ENCODE results near the gene LMNTD2. TPM values are rescaled to one million over a fixed set of nuclear protein-coding genes. Genes with fewer than 3 reads are reported as not detected.

Gene LMNTD2
- total and polyA plus RNA-seq, 2 of the 13 experiments (the other 11 are each of a cell fraction or from before 2014, with no cell fraction given), result 1.1 to 3.1 TPM

DNA sequence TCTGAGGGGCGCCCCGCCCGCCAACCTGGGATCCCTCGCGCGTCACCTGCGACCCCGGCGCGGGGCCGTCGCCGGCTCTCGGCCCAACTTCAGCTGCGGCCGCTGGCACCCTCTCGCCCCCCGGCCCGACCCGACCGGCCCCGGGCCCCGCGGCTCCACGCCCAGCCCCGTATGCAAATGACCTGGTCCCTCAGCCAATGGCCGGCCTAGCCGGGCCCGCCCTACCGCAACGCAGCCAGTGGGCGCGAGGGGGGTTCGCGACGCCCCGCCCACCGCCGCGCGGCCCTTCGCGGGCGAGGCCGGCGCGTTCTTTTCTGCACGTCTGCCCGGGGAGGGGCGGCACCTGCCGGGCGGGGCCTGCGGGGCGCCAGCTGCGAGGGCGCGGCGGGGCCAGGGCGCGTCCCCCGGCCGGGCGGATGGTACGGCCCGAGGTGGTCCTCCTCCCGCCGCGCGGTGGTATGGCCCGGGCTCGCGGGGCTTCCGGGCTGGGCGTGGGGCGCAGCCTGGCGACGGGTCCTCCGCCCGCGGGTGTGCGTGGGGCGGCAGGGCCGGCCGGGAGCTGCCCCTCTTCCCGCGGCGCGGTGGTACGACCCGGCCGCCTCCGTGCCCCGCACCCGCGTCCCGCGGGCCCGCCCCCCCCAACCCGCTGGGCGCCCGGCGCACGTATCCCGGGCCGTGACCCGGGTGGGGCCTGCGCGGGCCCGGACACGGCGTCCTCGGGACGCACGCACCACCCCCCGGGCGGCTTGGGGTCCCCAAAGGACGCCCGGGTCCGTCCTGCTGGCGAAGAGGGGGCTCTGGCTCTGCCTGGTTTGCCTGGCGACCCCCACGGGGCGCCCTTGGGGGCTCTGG, 8.0 kb upstream of the LMNTD2 start (continued):
- no peak for TF ChIP-seq BCLAF1 (IDR thresholded peaks at IDR 0.05)
- no peak for TF ChIP-seq HMG20B (CRISPR knock-in tag; conservative IDR thresholded peaks at IDR 0.05)
- no peak for TF ChIP-seq HMG20A (CRISPR knock-in tag; IDR thresholded peaks at IDR 0.05; ENCODE audit: borderline replicate concordance)
- 0 out of 2 replicates have a peak, but pooled peaks have one; percentile 11 for TF ChIP-seq SP5 (CRISPR knock-in tag; IDR thresholded peaks at IDR 0.05; ENCODE audit: borderline replicate concordance, low read depth)
- TF ChIP-seq BRCA1 (CRISPR knock-in tag; IDR thresholded peaks at IDR 0.05), result no peak
- TF ChIP-seq CSRNP1 (CRISPR knock-in tag; IDR thresholded peaks at IDR 0.05), result no peak
- TF ChIP-seq ELF1 (CRISPR knock-in tag; IDR thresholded peaks at IDR 0.05), result no peak
- peak; percentile 94 for TF ChIP-seq ZNF740 (CRISPR knock-in tag; IDR thresholded peaks at IDR 0.05)
- no peak for TF ChIP-seq NFRKB (IDR thresholded peaks at IDR 0.05)
- TF ChIP-seq ZNF547 (CRISPR knock-in tag; IDR thresholded peaks at IDR 0.05), result no peak
- TF ChIP-seq ZNF230 (CRISPR knock-in tag; IDR thresholded peaks at IDR 0.05), result no peak
- no peak for TF ChIP-seq TCF12 (IDR thresholded peaks at IDR 0.05)
- TF ChIP-seq TCF12 (CRISPR knock-in tag; IDR thresholded peaks at IDR 0.05), result no peak; the same call in 1 of the 2 replicates
- TF ChIP-seq ETV5 (CRISPR knock-in tag; IDR thresholded peaks at IDR 0.05; ENCODE audit: borderline replicate concordance), result 0 out of 2 replicates have a peak, but pooled peaks have one; percentile 30
- no peak; the same call in 1 of the 2 replicates for TF ChIP-seq POLR2AphosphoS5 (IDR thresholded peaks at IDR 0.05; ENCODE audit: low read depth, low read length)
- no peak for TF ChIP-seq ZSCAN30 (CRISPR knock-in tag; IDR thresholded peaks at IDR 0.05)
- no peak for TF ChIP-seq TEAD2 (CRISPR knock-in tag; IDR thresholded peaks at IDR 0.05)
- no peak for TF ChIP-seq ZNF576 (CRISPR knock-in tag; IDR thresholded peaks at IDR 0.05)
- no peak for TF ChIP-seq FOSL2 (CRISPR knock-in tag; IDR thresholded peaks at IDR 0.05)
- TF ChIP-seq ZNF24 (IDR thresholded peaks at IDR 0.05), result no peak
- no peak for TF ChIP-seq ZNF784 (CRISPR knock-in tag; IDR thresholded peaks at IDR 0.05; ENCODE audit: borderline replicate concordance)
- TF ChIP-seq FOXP1 (IDR thresholded peaks at IDR 0.05), result no peak
- TF ChIP-seq FOXP1 (CRISPR knock-in tag; IDR thresholded peaks at IDR 0.05), result no peak
- TF ChIP-seq ZNF280B (CRISPR knock-in tag; IDR thresholded peaks at IDR 0.05; ENCODE audit: borderline replicate concordance), result no peak
- TF ChIP-seq TAF1 (CRISPR knock-in tag; IDR thresholded peaks at IDR 0.05), result no peak; the same call in 1 of the 2 replicates

All from HepG2 (cell line).